Retina (tissue), 1 donor: Measurements from ENCODE around the gene ZNF76.

ENCODE experiments used
- DNase-seq: peaks from one replicate; pipeline ENCODE4 v3.0.0-alpha.2; 2016

Gene ZNF76

DNA sequence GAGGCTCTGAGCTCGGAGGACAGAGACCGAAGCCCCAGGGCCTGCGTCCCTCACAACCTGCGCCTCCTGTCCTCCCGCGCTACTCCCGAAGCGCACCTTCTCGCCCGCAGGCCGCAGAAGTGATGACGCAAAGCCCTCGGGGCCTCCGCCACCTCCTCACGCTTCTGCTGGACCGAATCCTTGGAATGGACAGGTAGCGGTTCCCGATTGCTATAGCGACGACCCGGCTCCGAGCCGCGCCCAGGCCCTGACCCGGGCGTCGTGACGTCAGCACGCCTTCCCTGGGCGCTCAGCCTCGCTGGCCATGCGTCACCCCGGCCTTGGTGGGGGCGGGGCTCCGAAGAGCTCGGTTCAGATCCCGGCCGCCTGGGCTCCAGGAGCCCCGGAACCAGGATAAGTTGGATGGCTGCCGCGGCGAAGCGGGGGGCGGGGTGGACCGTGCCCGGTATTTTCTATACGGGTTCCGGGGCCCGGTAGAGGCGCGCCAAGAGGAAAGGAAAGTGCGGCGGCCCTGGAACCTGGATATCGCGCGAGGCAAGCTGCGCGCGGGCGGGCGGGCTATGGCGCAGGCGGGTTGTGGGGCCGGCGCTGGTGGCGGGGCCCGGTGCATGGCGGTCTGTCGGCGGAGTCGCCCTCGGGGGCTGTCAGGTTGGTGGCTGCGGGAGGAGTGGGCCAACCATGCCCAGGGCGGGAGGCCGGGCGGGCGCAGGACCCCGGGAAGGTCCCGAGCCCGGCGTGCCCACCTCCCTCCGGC is at the start of gene ZNF76:
ZNF76 (plus strand) TSS at position 542 of the 754 bp plus-strand sequence. CDS start 21,417 bp downstream, outside the sequence.
- peak; percentile 100 for DNase-seq

GRCh38 chr6:35213298-35213791 is 46.2 kb upstream of the ZNF76 start:
- DNase-seq = peak; percentile 93

DNA sequence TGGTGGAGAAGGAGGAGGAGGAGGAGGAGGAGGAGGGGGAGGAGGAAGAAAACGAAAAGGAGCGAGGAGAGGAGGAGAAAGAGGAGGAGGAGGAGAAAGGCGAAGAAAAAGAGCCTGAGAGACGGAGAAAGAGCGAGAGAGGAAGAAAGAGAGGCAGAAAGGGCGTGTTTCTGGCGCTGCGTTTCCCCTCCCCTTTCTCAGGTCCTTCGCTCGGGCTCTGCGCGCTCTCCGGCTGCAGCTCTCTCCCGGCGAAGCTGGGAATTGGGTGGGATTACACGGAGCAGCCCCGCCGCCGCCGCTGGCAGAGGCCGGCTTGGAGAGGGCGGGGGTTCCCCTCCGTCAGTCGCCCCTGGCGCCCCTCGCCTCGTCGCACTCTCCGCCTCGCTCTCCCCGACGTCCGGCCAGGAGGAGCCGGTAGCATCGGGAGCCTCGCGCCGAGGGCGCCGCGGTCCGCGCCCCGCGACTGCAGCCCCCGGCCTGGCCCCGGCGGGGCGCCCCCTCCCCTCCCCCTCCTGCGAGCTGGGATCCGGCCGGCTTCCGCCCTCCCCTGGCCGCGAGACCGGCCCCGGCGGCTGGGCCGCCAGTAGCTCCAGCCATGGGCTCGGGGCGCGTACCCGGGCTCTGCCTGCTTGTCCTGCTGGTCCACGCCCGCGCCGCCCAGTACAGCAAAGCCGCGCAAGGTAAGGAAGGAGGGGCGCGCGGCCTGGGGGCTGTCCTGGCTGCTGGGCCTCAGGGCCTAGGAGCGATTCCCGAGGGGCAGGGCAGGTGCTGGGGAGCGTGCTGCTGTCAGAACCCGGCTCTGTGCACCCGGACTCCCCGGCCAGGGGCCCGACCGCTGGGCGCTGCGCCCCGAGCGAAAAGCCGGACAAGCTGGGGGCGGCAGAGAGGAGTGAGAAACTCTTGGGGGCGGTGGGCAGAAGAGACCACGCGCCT is 45.4 kb upstream of the ZNF76 start, which contains the start of gene SCUBE3:
SCUBE3 (plus strand) TSS at position 133 of the 933 bp plus-strand sequence; CDS start at position 596, 463 bp downstream.
- DNase-seq = peak; percentile 90

DNA sequence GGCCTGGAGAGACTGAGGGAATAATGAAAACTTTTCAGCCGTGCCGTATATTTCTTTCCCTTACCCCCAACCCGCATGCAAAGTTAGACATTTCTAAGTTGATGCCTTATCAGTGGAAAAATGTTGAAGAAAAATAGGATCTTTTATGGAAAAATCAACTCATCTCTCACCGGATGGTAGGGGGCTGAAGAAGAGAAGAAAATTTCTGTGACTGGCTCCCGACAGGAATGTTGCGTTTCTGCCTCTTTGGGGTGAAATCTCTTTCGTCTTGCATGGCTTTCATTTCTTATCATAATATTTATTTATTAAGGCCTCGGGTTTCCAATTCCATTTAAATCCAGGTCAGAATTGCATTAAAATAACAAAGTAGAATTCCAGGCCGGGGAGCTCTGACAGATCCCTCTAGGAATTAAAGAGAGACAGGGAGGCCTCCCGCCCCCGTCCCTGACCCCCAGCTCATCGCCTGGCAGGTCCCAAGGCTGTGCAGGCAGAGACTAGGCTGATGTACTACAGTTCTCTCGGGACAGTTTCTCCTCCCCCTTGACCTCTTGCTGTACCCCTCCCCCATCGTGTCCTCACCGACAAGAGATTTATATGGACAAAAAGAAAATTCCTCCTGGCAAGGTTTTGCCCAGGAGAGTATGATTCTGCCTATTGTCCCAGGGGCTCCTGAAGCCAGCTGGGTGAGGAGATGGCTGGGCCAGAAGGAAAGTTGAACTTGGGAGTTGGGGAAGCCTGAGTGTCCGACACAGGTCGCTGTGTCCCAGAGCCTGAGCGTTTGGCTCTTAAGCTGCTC is 44.5 kb upstream of the ZNF76 start:
- no peak for DNase-seq

- DNase-seq = no peak
Measured at GRCh38 chr6:35215665-35216411, 43.7 kb upstream of the ZNF76 start.

DNA sequence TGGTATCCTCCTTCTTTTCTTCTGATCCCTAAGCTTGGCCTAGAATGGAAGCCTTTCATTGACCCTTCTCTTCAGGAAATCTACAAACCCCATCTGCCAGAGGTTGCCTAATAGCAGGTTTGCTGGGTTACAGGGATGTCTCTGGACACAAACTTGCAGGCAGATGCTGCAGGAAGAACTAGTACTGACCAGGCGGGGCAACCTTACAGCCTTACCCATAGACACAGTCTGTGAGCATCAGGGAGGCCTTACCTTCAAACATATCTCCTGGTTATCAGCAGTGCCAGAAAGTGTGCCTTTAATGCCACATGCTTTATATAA is 43.2 kb upstream of the ZNF76 start:
- no peak for DNase-seq

GRCh38 chr6:35216851-35217811 is 42.4 kb upstream of the ZNF76 start:
- no peak for DNase-seq

DNA sequence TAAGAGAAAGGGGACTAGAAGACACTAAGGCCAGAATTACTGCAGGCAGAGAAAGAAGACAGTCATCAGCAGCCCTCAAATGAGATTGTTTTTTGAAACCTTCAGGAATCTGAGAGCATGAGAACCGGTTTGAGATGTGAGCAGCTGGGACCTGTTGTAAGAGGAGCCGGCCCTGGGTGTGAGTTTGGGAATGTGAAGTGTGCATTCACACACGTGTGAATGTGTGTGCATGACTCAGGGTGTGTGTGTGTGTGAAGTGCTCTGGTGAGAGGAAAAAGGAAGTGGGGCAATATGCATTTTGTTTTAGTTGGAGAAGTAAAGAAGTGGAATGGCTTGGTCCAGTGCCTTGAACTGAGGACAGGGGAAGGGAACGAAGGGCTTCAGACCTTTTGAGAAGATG is 41.5 kb upstream of the ZNF76 start:
- no peak for DNase-seq

GRCh38 chr6:35218456-35218855 is 41.1 kb upstream of the ZNF76 start:
- no peak for DNase-seq

- no peak for DNase-seq
Measured at GRCh38 chr6:35219683-35220326, 39.7 kb upstream of the ZNF76 start.

DNA sequence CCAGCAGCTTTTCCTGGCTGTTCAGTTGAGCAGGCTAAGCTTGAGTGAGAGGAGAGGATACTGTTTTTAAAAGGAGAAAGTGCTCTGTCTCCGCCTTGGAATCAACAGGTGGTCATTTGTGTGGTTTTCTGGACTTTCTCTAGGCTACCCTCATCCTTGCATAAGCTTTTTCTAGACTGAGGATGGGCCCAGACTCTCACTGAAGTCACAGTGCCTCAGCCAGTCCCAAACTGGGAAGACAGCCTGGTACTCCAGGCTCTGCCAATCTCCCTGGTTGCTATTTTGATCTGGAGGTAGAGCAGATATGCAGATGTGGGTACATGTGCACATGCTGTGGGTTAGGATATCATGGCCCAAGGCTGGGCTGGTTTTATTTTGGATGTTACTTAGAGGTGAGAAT is 38.8 kb upstream of the ZNF76 start:
- DNase-seq = no peak

- no peak for DNase-seq
Measured at GRCh38 chr6:35223396-35223795, 36.1 kb upstream of the ZNF76 start.

GRCh38 chr6:35224720-35225119 is 34.8 kb upstream of the ZNF76 start:
- DNase-seq = no peak

DNA sequence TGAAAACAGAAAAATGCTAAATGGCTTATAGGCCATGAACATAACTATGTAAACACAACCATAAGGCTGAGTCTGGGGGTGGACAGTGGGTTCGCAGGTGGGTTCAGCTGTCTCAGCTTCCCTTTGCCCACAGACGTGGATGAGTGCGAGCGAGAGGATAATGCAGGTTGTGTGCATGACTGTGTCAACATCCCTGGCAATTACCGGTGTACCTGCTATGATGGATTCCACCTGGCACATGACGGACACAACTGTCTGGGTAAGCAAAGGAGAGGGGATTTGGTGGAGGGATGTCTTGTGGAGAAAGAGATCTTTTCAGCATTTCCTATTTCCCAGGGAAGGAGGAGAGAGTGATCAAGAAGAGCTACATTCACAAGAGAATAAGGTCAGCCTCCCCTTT is 31.1 kb upstream of the ZNF76 start:
- DNase-seq = no peak

- DNase-seq = no peak
Measured at GRCh38 chr6:35229304-35229703, 30.2 kb upstream of the ZNF76 start.

DNA sequence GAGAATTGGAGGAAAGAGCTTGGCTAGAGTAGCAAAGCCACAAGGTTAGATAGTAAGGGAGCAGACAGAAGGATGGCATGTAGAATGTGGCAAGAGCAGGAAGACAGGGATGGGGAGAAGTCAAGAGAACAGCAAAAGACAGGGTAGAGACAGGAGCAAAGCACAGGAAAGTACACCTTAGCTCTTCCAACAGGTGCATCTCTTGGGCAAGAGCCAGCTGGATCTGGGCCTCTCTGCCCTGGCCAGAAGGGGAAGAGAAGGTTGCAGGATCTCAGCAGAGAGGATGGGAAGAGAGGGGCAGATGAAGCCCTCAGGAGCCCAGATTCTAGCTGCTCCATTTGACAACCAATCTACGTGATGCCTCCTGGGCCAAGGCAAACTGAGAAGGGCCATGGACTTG is 29.0 kb upstream of the ZNF76 start:
- DNase-seq = no peak

DNA sequence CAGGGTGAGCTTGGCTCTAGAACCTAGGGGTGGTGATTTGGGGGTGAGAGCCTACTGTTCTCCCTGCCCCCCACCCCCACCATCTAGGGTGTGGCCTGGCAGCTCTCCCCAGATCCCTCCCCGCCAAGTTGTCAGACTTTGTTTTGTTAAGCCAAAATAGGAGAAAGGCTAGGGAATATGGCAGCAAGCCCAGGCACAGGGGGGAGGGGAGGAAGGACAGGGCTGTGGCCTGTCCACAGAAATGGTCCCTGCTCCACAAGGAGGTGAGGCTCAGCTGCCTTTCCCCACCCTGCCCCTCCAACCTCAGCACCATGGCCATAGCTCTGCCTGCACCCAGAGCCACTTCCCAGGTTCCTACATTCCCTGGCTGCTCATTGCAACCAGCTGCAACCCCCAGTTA is 28.6 kb upstream of the ZNF76 start:
- DNase-seq = no peak

- no peak for DNase-seq
Measured at GRCh38 chr6:35231563-35231962, 28.0 kb upstream of the ZNF76 start.

GRCh38 chr6:35234901-35235300 is 24.6 kb upstream of the ZNF76 start:
- DNase-seq = no peak

DNA sequence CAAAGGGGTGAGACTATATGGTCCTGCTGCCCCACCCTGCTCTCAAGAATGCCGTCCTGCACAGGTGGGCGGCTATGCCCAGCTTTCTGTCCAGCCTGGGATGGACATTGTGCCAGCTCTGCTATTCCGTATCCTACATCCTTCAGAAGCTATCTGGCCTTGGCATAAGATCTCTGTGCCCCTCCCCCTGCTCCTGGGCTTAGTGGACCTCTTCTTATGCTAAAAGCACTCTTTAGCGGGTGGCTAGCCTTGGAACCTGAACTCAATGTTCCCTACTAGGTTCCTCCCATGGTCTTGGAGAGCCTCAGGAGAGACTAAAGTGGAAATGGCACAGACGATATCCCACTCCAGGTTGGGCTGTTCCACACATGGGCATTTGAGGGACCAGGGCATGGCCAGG is 23.3 kb upstream of the ZNF76 start:
- no peak for DNase-seq
